H1 (cell line): ENCODE measurements around the gene VAPB. TPM values are rescaled to one million over a fixed set of nuclear protein-coding genes. Genes with fewer than 3 reads are reported as not detected.

ENCODE experiments used
- CTCF ChIA-PET: fragments of 300-600 bp; sonication (Branson Sonifier 250); formaldehyde crosslinking; loops from one replicate; lab custom pipeline; 2021; ENCODE audit not compliant: partially characterized antibody; lab: Charles Lee
- POLR2A ChIA-PET: fragments of 300-600 bp; sonication (Branson Sonifier 250); formaldehyde crosslinking; loops from one replicate; lab custom pipeline; 2021; ENCODE audit warnings: inconsistent platforms; ENCODE audit not compliant: partially characterized antibody; lab: Charles Lee
- DNase-seq, 2 experiments: peaks; one replicate each; pipeline versions ENCODE4 v3.0.0 to v3.0.0-alpha.2; 2010 to 2022; ENCODE audit warnings: low spot score in 2 of 2, low read depth in 1 of 2, mixed read lengths in 1 of 2
- FAIRE-seq: peaks from 2 replicates; lab custom pipeline; 2011; peaks lifted over from hg19 to GRCh38; lab: Jason Lieb, UNC
- H2AFZ ChIP-seq: 2 replicates; pipeline ENCODE4 v1.8.1; 2012; ENCODE audit warnings: low read length, inconsistent platforms
- H2AK5ac ChIP-seq: 2 replicates; pipeline ENCODE4 v1.6.1; 2013; ENCODE audit warnings: low read depth, low read length
- H2BK120ac ChIP-seq: replicated peaks from 2 replicates; pipeline ENCODE3; 2013; ENCODE audit warnings: low read depth, low read length, inconsistent platforms
- H2BK12ac ChIP-seq: 2 replicates; pipeline ENCODE4 v1.6.1; 2013; ENCODE audit warnings: low read depth, low read length
- H2BK15ac ChIP-seq: 2 replicates; pipeline ENCODE4 v1.6.1; 2013; ENCODE audit warnings: low read length
- H2BK20ac ChIP-seq: 2 replicates; pipeline ENCODE4 v1.6.1; 2013; ENCODE audit warnings: low read length
- H2BK5ac ChIP-seq: 2 replicates; pipeline ENCODE4 v1.6.1; 2013; ENCODE audit warnings: low read depth, low read length
- H3K14ac ChIP-seq: 2 replicates; pipeline ENCODE4 v1.6.1; 2013; ENCODE audit warnings: inconsistent platforms; ENCODE audit not compliant: insufficient read length
- H3K18ac ChIP-seq: 2 replicates; pipeline ENCODE4 v1.6.1; 2013; ENCODE audit warnings: low read length; ENCODE audit errors: extremely low read depth
- H3K23ac ChIP-seq: 2 replicates; pipeline ENCODE4 v1.6.1; 2013; ENCODE audit warnings: inconsistent platforms; ENCODE audit not compliant: insufficient read length
- H3K23me2 ChIP-seq: 2 replicates; pipeline ENCODE4 v1.6.1; 2013; ENCODE audit warnings: low read depth, low read length
- H3K27ac ChIP-seq: 2 replicates; pipeline ENCODE4 v1.6.1; 2011; ENCODE audit warnings: low read depth, low read length, inconsistent platforms
- H3K27me3 ChIP-seq, 4 experiments: replicated peaks in 1 of 4; 1 replicate in 1 of 4; 2 replicates in 3 of 4; pipeline versions ENCODE4 v1.6.1 to v1.8.1; 2011 to 2013; ENCODE audit warnings: low read length in 3 of 4, mild to moderate bottlenecking in 3 of 4, inconsistent platforms in 2 of 4, mixed read lengths in 2 of 4, moderate library complexity in 1 of 4; ENCODE audit not compliant: control insufficient read depth in 3 of 4, insufficient read depth in 3 of 4; ENCODE audit errors: extremely low read depth in 1 of 4
- H3K36me3 ChIP-seq, 4 experiments: 2 replicates each; pipeline versions ENCODE4 v1.6.1 to v1.8.1; 2011 to 2013; ENCODE audit warnings: mild to moderate bottlenecking in 4 of 4, low read length in 3 of 4, moderate library complexity in 2 of 4, control low read depth in 1 of 4, inconsistent platforms in 1 of 4; ENCODE audit not compliant: insufficient read depth in 4 of 4, control insufficient read depth in 2 of 4
- H3K4ac ChIP-seq: replicated peaks from 2 replicates; pipeline ENCODE3; 2013; ENCODE audit warnings: low read length, low read depth, mixed read lengths, inconsistent platforms; ENCODE audit not compliant: insufficient read length
- H3K4me1 ChIP-seq, 4 experiments: replicated peaks in 1 of 4; 1 replicate in 1 of 4; 2 replicates in 3 of 4; pipeline versions ENCODE4 v1.6.1 to v1.8.1; 2011 to 2013; ENCODE audit warnings: low read length in 3 of 4, inconsistent platforms in 2 of 4, mixed read lengths in 1 of 4; ENCODE audit not compliant: insufficient read depth in 4 of 4, control insufficient read depth in 3 of 4
- H3K4me2 ChIP-seq, 2 experiments: 2 replicates each; pipeline versions ENCODE4 v1.6.1 to v1.8.1; 2011 to 2013; ENCODE audit warnings: low read depth in 2 of 2, low read length in 2 of 2, control low read depth in 1 of 2, inconsistent platforms in 1 of 2, mild to moderate bottlenecking in 1 of 2; ENCODE audit not compliant: insufficient read depth in 1 of 2
- H3K4me3 ChIP-seq, 4 experiments: fragments of 200-600, 300-600 bp in 1 of 4; sonication (generic), shearing (Covaris generic), sonication (Bioruptor Twin) in 1 of 4; 2 replicates each; pipeline versions ENCODE4 v1.5.1 to v1.8.1; 2011 to 2016; ENCODE audit warnings: low read length in 4 of 4, low read depth in 3 of 4, control low read depth in 2 of 4, inconsistent platforms in 2 of 4, mild to moderate bottlenecking in 2 of 4, mixed read lengths in 1 of 4, moderate library complexity in 1 of 4; ENCODE audit not compliant: insufficient read depth in 2 of 4; ENCODE audit errors: extremely low read depth in 1 of 4
- H3K56ac ChIP-seq: replicated peaks from 2 replicates; pipeline ENCODE3; 2013; ENCODE audit warnings: low read depth, mild to moderate bottlenecking, mixed read lengths, low read length, inconsistent platforms; ENCODE audit not compliant: insufficient read length
- H3K79me1 ChIP-seq: 2 replicates; pipeline ENCODE4 v1.6.1; 2013; ENCODE audit warnings: low read depth, low read length, control low read depth
- H3K79me2 ChIP-seq, 2 experiments: 2 replicates each; pipeline versions ENCODE4 v1.6.1 to v1.8.1; 2012 to 2013; ENCODE audit warnings: low read length in 2 of 2, mild to moderate bottlenecking in 2 of 2, inconsistent platforms in 1 of 2; ENCODE audit not compliant: insufficient read depth in 2 of 2, control insufficient read depth in 1 of 2
- H3K9ac ChIP-seq, 4 experiments: replicated peaks in 1 of 4; 1 replicate in 1 of 4; 2 replicates in 3 of 4; pipeline versions ENCODE4 v1.6.1 to v1.8.1; 2011 to 2013; ENCODE audit warnings: low read depth in 3 of 4, low read length in 3 of 4, control low read depth in 2 of 4, mild to moderate bottlenecking in 2 of 4, moderate library complexity in 2 of 4, inconsistent platforms in 1 of 4; ENCODE audit errors: extremely low read depth in 1 of 4
- H3K9me3 ChIP-seq, 2 experiments: 2 replicates each; pipeline versions ENCODE4 v1.6.1 to v1.8.1; 2012 to 2013; ENCODE audit warnings: mild to moderate bottlenecking in 2 of 2, moderate library complexity in 2 of 2, control low read depth in 1 of 2, inconsistent platforms in 1 of 2, low read depth in 1 of 2, low read length in 1 of 2, mixed read lengths in 1 of 2; ENCODE audit not compliant: insufficient read depth in 2 of 2
- H4K20me1 ChIP-seq, 2 experiments: replicated peaks in 1 of 2; 2 replicates each; pipeline versions ENCODE3 to v1.8.1; 2011 to 2013; ENCODE audit warnings: inconsistent platforms in 2 of 2, low read length in 2 of 2, mild to moderate bottlenecking in 1 of 2; ENCODE audit not compliant: insufficient read depth in 2 of 2, control insufficient read depth in 1 of 2
- H4K5ac ChIP-seq: 2 replicates; pipeline ENCODE4 v1.6.1; 2013; ENCODE audit warnings: low read length, low read depth, mixed read lengths, inconsistent platforms; ENCODE audit not compliant: insufficient read length
- H4K8ac ChIP-seq: 2 replicates; pipeline ENCODE4 v1.8.0; 2013; ENCODE audit warnings: mild to moderate bottlenecking, moderate library complexity, low read length, inconsistent platforms; ENCODE audit not compliant: insufficient read depth; ENCODE audit errors: extremely low read depth
- H4K91ac ChIP-seq: replicated peaks from 2 replicates; pipeline ENCODE3; 2013; ENCODE audit warnings: low read length, mixed read lengths, inconsistent platforms; ENCODE audit not compliant: insufficient read length
- WGBS, 2 experiments: shearing (Covaris generic) in 1 of 2; methylation state at CpG; one replicate each; pipeline versions ENCODE4 v1.1.6 to v1.1.7; 2013 to 2015; ENCODE audit warnings: low lambda C conversion rate in 2 of 2, mixed read lengths in 2 of 2, inconsistent platforms in 1 of 2, low coverage in 1 of 2, missing lambda C conversion rate in 1 of 2; ENCODE audit not compliant: insufficient replicate concordance in 2 of 2, insufficient coverage in 1 of 2, insufficient read length in 1 of 2; ENCODE audit errors: extremely low coverage in 1 of 2, missing lambda C conversion rate in 1 of 2; 5-methylcytosine and 5-hydroxymethylcytosine counted together
- polyA plus RNA-seq, 7 experiments: library from polyadenylated mRNA; depleted of rRNA in 3 of 7; stranded (reverse) in 5 of 7; unstranded in 2 of 7; fragments of >200 nt in 5 of 7; fragments of 200-250 nt in 2 of 7; gene quantifications; 1 replicate in 5 of 7; 2 replicates in 1 of 7; 4 replicates in 1 of 7; pipeline versions ENCODE4 v1.2.1 to v1.2.3, GENCODE V29; 2011 to 2013; ENCODE audit warnings: missing spikeins in 2 of 7, mixed read lengths in 2 of 7
- total RNA-seq: library from RNA; stranded (reverse); fragmentation: NEBNext Ultra II Directional; extraction: Animal tissue kit (Norgen Biotek cat#: 25700); gene quantifications from 2 replicates; pipeline ENCODE4 v1.2.1, GENCODE V29; 2021

Gene VAPB
- total and polyA plus RNA-seq, 2 of the 8 experiments (the other 6 are each of a cell fraction or from before 2014, with no cell fraction given): 24.4 to 62.8 TPM

GRCh38 chr20:58453391-58453790 is 64.4 kb downstream of the VAPB start:
- Histone ChIP-seq H3K9me3 (no peaks in the 10 kb centered on the region), H3K18ac (no peak overlapping the region), H3K14ac (no peak overlapping the region), H2BK5ac (no peak overlapping the region), H2BK15ac (no peak overlapping the region), H2BK12ac (no peak overlapping the region), H3K23ac (no peak overlapping the region), H4K8ac (no peak overlapping the region), H3K79me2 (no peaks in the 10 kb centered on the region), H3K56ac (no peak overlapping the region), H2AFZ (no peak overlapping the region), H3K4me3 (0 out of 8 replicates have a peak overlapping the region, but pooled peaks of 1 of the 4 experiments have one; percentile 7), H3K9ac (no peak overlapping the region), H4K20me1 (no peaks in the 10 kb centered on the region), H3K23me2 (no peaks in the 10 kb centered on the region), H2BK20ac (no peak overlapping the region), H3K36me3 (no peaks in the 10 kb centered on the region), H3K4me2 (no peak overlapping the region), H2AK5ac (no peak overlapping the region), H3K27ac (no peak overlapping the region), H4K5ac (no peak overlapping the region), H4K91ac (no peak overlapping the region), H2BK120ac (no peak overlapping the region), H3K4ac (no peak overlapping the region), H3K4me1 (peaks cover 3 to 11% (median 8%) of the 10 kb centered on the region in 4 experiments), H3K79me1 (no peaks in the 10 kb centered on the region), H3K27me3 (no peaks in the 10 kb centered on the region)
- ChIA-PET POLR2A (interaction anchor here (1.0 to 1.7 kb wide), 3 partner anchors 9 to 225 kb away, joined by 3 to 7 read pairs (median 4); partner anchors contain the start of gene ANKRD60), CTCF (interaction anchor here (0.7 to 2.4 kb wide), 9 partner anchors 11 to 526 kb away, joined by 3 to 5 read pairs (median 3); no protein-coding TSS in a partner anchor)
- FAIRE-seq: no peak
- no peak for DNase-seq
- WGBS, 2 experiments: 63% methylated on average over 5 of the region's 5 CpGs; no CpG with 5 or more reads in 1 of the 2 experiments
